OCI-M1 (cell line): ENCODE measurements around the gene NPIPB5.
"Not testable (repeated sequence)": the region's sequence is repeated elsewhere in the genome, so short reads cannot be mapped to it uniquely, and the experiment has no call there.

Experiments used
- DNase-seq: peaks from one replicate; lab custom pipeline; 2025; lab: John Stamatoyannopoulos, UW

The NPIPB5 gene

GRCh38 chr16:22510591-22510990, at the start of gene NPIPB5:
NPIPB5 (plus strand) TSS chr16:22510891; CDS start chr16:22513802, 2,911 bp downstream.
- DNase-seq = not testable (repeated sequence)

GRCh38 chr16:22468846-22469245, 41.8 kb upstream of the NPIPB5 start:
- DNase-seq = not testable (repeated sequence)

GRCh38 chr16:22537996-22538395, 27.3 kb downstream of the NPIPB5 start:
- DNase-seq = not testable (repeated sequence)

- not testable (repeated sequence) for DNase-seq
These were observed 34.1 kb downstream of the NPIPB5 start for GRCh38 chr16:22544809-22545208.

- peak; percentile 19 for DNase-seq
These were observed 35.9 kb downstream of the NPIPB5 start for GRCh38 chr16:22546630-22547029.

- DNase-seq = not testable (repeated sequence)
These were observed 36.6 kb downstream of the NPIPB5 start for GRCh38 chr16:22547170-22547765.

- DNase-seq = not testable (repeated sequence)
These were observed 39.2 kb downstream of the NPIPB5 start for GRCh38 chr16:22549853-22550252.

GRCh38 chr16:22551143-22551542, 40.5 kb downstream of the NPIPB5 start:
- DNase-seq = not testable (repeated sequence)

- DNase-seq = not testable (repeated sequence)
These were observed 41.0 kb downstream of the NPIPB5 start for GRCh38 chr16:22551651-22552050.

GRCh38 chr16:22556759-22557158, 46.1 kb downstream of the NPIPB5 start:
- not testable (repeated sequence) for DNase-seq
